HCT116 (cell line): ENCODE results near the gene MCM9. TPM values are rescaled to one million over a fixed set of nuclear protein-coding genes. Genes with fewer than 3 reads are reported as not detected.

ENCODE experiments used
- ATAC-seq: fragments of 200-7000 bp; cut with Tn5 transposase; 2 replicates; pipeline ENCODE4 v1.9.1; 2020; ENCODE audit warnings: mild to moderate bottlenecking, moderate library complexity
- BruUV-seq: library from RNA; stranded (reverse); fragments of 400-500 nt; replicated peaks from 2 replicates; lab custom pipeline; 2021; lab: Mats Ljungman, UMichigan
- CTCF ChIA-PET: fragments of 300-600 bp; sonication (Branson Sonifier 250); formaldehyde crosslinking; loops from one replicate; lab custom pipeline; 2021; ENCODE audit warnings: antibody characterized with exemption; lab: Charles Lee
- POLR2A ChIA-PET: fragments of 300-600, 350-600 bp; sonication (Branson Sonifier 250); formaldehyde crosslinking; loops from one replicate; lab custom pipeline; 2021; ENCODE audit warnings: antibody characterized with exemption; lab: Charles Lee
- RAD21 ChIA-PET, 2 experiments: fragments of 300-600 bp; sonication (Branson Sonifier 250); formaldehyde crosslinking; loops; one replicate each; lab custom pipeline; 2023; ENCODE audit warnings: low total read pairs in 2 of 2; ENCODE audit not compliant: uncharacterized antibody in 2 of 2, unreplicated experiment in 2 of 2, low non-redundant PET in 1 of 2; lab: Charles Lee
- DNase-seq: peaks from one replicate; pipeline ENCODE4 v3.0.0-alpha.2; 2010; ENCODE audit warnings: low read depth, low spot score
- H2AFZ ChIP-seq: fragments of 200-600 bp; shearing (Covaris generic), sonication (generic); 2 replicates; pipeline ENCODE4 v1.6.1; 2017; ENCODE audit warnings: low read depth, mixed run types, mixed read lengths, antibody characterized with exemption, low read length; ENCODE audit not compliant: poor library complexity, severe bottlenecking
- H3K27ac ChIP-seq: 2 replicates; pipeline ENCODE4 v1.5.1; 2012; ENCODE audit warnings: low read depth, low read length
- H3K27me3 ChIP-seq: fragments of 200-600 bp; sonication (generic); 2 replicates; pipeline ENCODE4 v1.6.1; 2016; ENCODE audit warnings: mixed run types, low read length, mixed read lengths; ENCODE audit not compliant: insufficient read depth
- H3K36me3 ChIP-seq, 2 experiments: fragments of 200-500 bp in 1 of 2; fragments of 200-600 bp in 1 of 2; sonication (Bioruptor generic) in 1 of 2; sonication (generic) in 1 of 2; 2 replicates each; pipeline versions ENCODE4 v1.5.1 to v1.6.1; 2014 to 2016; ENCODE audit warnings: low read length in 2 of 2, inconsistent platforms in 1 of 2, mixed read lengths in 1 of 2, mixed run types in 1 of 2; ENCODE audit not compliant: insufficient read depth in 2 of 2, control insufficient read depth in 1 of 2
- H3K4me1 ChIP-seq, 2 experiments: fragments of 200-600 bp in 1 of 2; sonication (generic) in 1 of 2; 2 replicates each; pipeline versions ENCODE4 v1.5.1 to v1.6.1; 2012 to 2017; ENCODE audit warnings: low read length in 2 of 2, inconsistent platforms in 1 of 2, mild to moderate bottlenecking in 1 of 2, mixed read lengths in 1 of 2, mixed run types in 1 of 2, moderate library complexity in 1 of 2; ENCODE audit not compliant: insufficient read depth in 2 of 2, control insufficient read depth in 1 of 2
- H3K4me2 ChIP-seq: fragments of 200-600 bp; sonication (generic); 2 replicates; pipeline ENCODE4 v1.6.1; 2017; ENCODE audit warnings: mixed run types, low read length, mixed read lengths
- H3K4me3 ChIP-seq, 2 experiments: fragments of 200-600 bp in 1 of 2; sonication (generic) in 1 of 2; replicated peaks in 1 of 2; 2 replicates each; pipeline ENCODE4 v1.5.1; 2011 to 2016; ENCODE audit warnings: low read length in 2 of 2, control low read depth in 1 of 2, low read depth in 1 of 2, mild to moderate bottlenecking in 1 of 2, mixed read lengths in 1 of 2, mixed run types in 1 of 2
- H3K79me2 ChIP-seq: fragments of 200-600 bp; sonication (generic); 2 replicates; pipeline ENCODE4 v1.6.1; 2017; ENCODE audit warnings: mild to moderate bottlenecking, mixed run types, low read length, moderate library complexity, mixed read lengths; ENCODE audit not compliant: insufficient read depth
- H3K9ac ChIP-seq: fragments of 200-600 bp; sonication (generic); 2 replicates; pipeline ENCODE4 v1.6.1; 2016; ENCODE audit warnings: low read length, mixed read lengths
- H3K9me2 ChIP-seq: fragments of 200-600 bp; sonication (generic), shearing (Covaris generic); 2 replicates; pipeline ENCODE4 v1.6.1; 2017; ENCODE audit warnings: mixed run types, mild to moderate bottlenecking, moderate library complexity; ENCODE audit not compliant: insufficient read depth
- H3K9me3 ChIP-seq, 2 experiments: fragments of 200-500 bp in 1 of 2; fragments of 200-600 bp in 1 of 2; sonication (Bioruptor generic) in 1 of 2; sonication (generic) in 1 of 2; 2 replicates each; pipeline ENCODE4 v1.6.1; 2014 to 2017; ENCODE audit warnings: low read length in 2 of 2, mixed read lengths in 2 of 2, inconsistent platforms in 1 of 2, low read depth in 1 of 2, mild to moderate bottlenecking in 1 of 2, mixed run types in 1 of 2, moderate library complexity in 1 of 2; ENCODE audit not compliant: control insufficient read depth in 1 of 2, insufficient read depth in 1 of 2
- H4K20me1 ChIP-seq: fragments of 200-600 bp; sonication (generic), shearing (Covaris generic); 2 replicates; pipeline ENCODE4 v1.6.1; 2017; ENCODE audit warnings: mixed run types, mild to moderate bottlenecking, moderate library complexity; ENCODE audit not compliant: insufficient read depth
- ATF3 ChIP-seq: IDR thresholded peaks from 2 replicates; pipeline ENCODE4 v1.6.1; 2012
- CBX3 ChIP-seq: IDR thresholded peaks from 2 replicates; pipeline ENCODE4 v1.6.1; 2012; ENCODE audit warnings: low read depth
- EGR1 ChIP-seq: IDR thresholded peaks from 2 replicates; pipeline ENCODE4 v1.6.1; 2012; ENCODE audit warnings: low read depth
- ELF1 ChIP-seq: IDR thresholded peaks from 2 replicates; pipeline ENCODE4 v1.6.1; 2012; ENCODE audit warnings: low read depth, borderline replicate concordance
- FOSL1 ChIP-seq: IDR thresholded peaks from 2 replicates; pipeline ENCODE4 v1.6.1; 2012; ENCODE audit warnings: low read depth
- JUND ChIP-seq: IDR thresholded peaks from 2 replicates; pipeline ENCODE4 v1.6.1; 2012
- MAX ChIP-seq: IDR thresholded peaks from 2 replicates; pipeline ENCODE4 v1.6.1; 2012
- POLR2AphosphoS5 ChIP-seq: IDR thresholded peaks from 2 replicates; pipeline ENCODE4 v1.6.1; 2011; ENCODE audit warnings: mild to moderate bottlenecking, low read depth, low read length, moderate library complexity
- SIN3A ChIP-seq: IDR thresholded peaks from 2 replicates; pipeline ENCODE4 v1.6.1; 2012; ENCODE audit warnings: low read depth
- SP1 ChIP-seq: IDR thresholded peaks from 2 replicates; pipeline ENCODE4 v1.6.1; 2012; ENCODE audit warnings: low read depth
- TCF7L2 ChIP-seq: IDR thresholded peaks from 2 replicates; pipeline ENCODE4 v1.7.0; 2011; ENCODE audit warnings: borderline replicate concordance, inconsistent platforms; ENCODE audit not compliant: insufficient read depth, insufficient read length; ENCODE audit errors: extremely low read depth
- YY1 ChIP-seq: IDR thresholded peaks from 2 replicates; pipeline ENCODE4 v1.6.1; 2011; ENCODE audit warnings: low read length, low read depth, moderate library complexity, mild to moderate bottlenecking; ENCODE audit not compliant: insufficient replicate concordance; ENCODE audit errors: extremely low read depth
- ZBTB33 ChIP-seq: IDR thresholded peaks from 2 replicates; pipeline ENCODE4 v1.6.1; 2011; ENCODE audit warnings: mild to moderate bottlenecking, low read length, moderate library complexity; ENCODE audit not compliant: insufficient replicate concordance; ENCODE audit errors: extremely low read depth
- ZFX ChIP-seq: fragments of 450-650 bp; IDR thresholded peaks from 2 replicates; pipeline ENCODE4 v1.6.1; 2017
- intact Hi-C: fragments of 100-400 bp; cut with micrococcal nuclease; formaldehyde crosslinking; loops from 2 replicates; pipeline ENCODE4 v1.10.0; 2022
- total RNA-seq: library from RNA; stranded (reverse); gene quantifications from one replicate; pipeline ENCODE4 v1.2.1, GENCODE V29; 2021; ENCODE audit not compliant: unreplicated experiment
- TF ChIP-seq, protein P1 (sequence below), 3 experiments: fragments of 200-600 bp in 1 of 3; sonication (generic) in 1 of 3; IDR thresholded peaks in 2 of 3; conservative IDR thresholded peaks in 1 of 3; 2 replicates each; pipeline ENCODE4 v1.5.1; 2012 to 2017; ENCODE audit warnings: low read depth in 2 of 3, low read length in 2 of 3, antibody characterized with exemption in 1 of 3, borderline replicate concordance in 1 of 3, control low read depth in 1 of 3, mild to moderate bottlenecking in 1 of 3, mixed read lengths in 1 of 3, mixed run types in 1 of 3, moderate library complexity in 1 of 3; ENCODE audit not compliant: insufficient read depth in 1 of 3
- TF ChIP-seq, protein P2 (sequence below): IDR thresholded peaks from 2 replicates; pipeline ENCODE4 v1.6.1; 2012; ENCODE audit warnings: low read depth

Gene MCM9
- total RNA-seq, 1 experiment from 2014 or later, result 13.6 TPM

GRCh38 chr6:118813775-118814174 lies 121.2 kb downstream of the MCM9 start:
- Histone ChIP-seq H4K20me1 (no peaks in the 10 kb centered on the region), H3K27me3 (no peaks in the 10 kb centered on the region), H3K36me3 (no peaks in the 10 kb centered on the region; a peak in 1 of 4 replicates), H3K4me2 (no peak overlapping the region), H3K4me3 (no peak overlapping the region), H3K4me1 (no peaks in the 10 kb centered on the region), H3K79me2 (no peaks in the 10 kb centered on the region), H3K27ac (no peak overlapping the region), H3K9me3 (no peaks in the 10 kb centered on the region), H3K9me2 (no peaks in the 10 kb centered on the region), H2AFZ (no peak overlapping the region), H3K9ac (no peak overlapping the region)
- no TSS peak for BruUV-seq
- intact Hi-C loops, result no loop called here
- ChIA-PET POLR2A (no interaction called here), CTCF (no interaction called here), RAD21 (no interaction called here)
- ATAC-seq (no peak), DNase-seq (no peak)
- TF ChIP-seq ZFX, result no peak
- no peak for TF ChIP-seq FOSL1
- no peak for TF ChIP-seq YY1
- TF ChIP-seq MAX, result no peak
- no peak for TF ChIP-seq ZBTB33
- TF ChIP-seq ATF3, result no peak
- no peak for TF ChIP-seq SP1
- no peak for TF ChIP-seq EGR1
- no peak for TF ChIP-seq CBX3
- TF ChIP-seq JUND, result no peak
- TF ChIP-seq ELF1, result no peak
- no peak for TF ChIP-seq TCF7L2
- TF ChIP-seq SIN3A, result no peak
- TF ChIP-seq, protein P1, sequence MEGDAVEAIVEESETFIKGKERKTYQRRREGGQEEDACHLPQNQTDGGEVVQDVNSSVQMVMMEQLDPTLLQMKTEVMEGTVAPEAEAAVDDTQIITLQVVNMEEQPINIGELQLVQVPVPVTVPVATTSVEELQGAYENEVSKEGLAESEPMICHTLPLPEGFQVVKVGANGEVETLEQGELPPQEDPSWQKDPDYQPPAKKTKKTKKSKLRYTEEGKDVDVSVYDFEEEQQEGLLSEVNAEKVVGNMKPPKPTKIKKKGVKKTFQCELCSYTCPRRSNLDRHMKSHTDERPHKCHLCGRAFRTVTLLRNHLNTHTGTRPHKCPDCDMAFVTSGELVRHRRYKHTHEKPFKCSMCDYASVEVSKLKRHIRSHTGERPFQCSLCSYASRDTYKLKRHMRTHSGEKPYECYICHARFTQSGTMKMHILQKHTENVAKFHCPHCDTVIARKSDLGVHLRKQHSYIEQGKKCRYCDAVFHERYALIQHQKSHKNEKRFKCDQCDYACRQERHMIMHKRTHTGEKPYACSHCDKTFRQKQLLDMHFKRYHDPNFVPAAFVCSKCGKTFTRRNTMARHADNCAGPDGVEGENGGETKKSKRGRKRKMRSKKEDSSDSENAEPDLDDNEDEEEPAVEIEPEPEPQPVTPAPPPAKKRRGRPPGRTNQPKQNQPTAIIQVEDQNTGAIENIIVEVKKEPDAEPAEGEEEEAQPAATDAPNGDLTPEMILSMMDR (IDR thresholded peaks at IDR 0.05 in 2 of 3, conservative IDR thresholded peaks at IDR 0.05 in 1 of 3; ENCODE audit: borderline replicate concordance in 1 of 3, insufficient read depth in 1 of 3, low read depth in 2 of 3, low read length in 2 of 3), result no peak
- TF ChIP-seq POLR2AphosphoS5, result no peak
- TF ChIP-seq, protein P2, sequence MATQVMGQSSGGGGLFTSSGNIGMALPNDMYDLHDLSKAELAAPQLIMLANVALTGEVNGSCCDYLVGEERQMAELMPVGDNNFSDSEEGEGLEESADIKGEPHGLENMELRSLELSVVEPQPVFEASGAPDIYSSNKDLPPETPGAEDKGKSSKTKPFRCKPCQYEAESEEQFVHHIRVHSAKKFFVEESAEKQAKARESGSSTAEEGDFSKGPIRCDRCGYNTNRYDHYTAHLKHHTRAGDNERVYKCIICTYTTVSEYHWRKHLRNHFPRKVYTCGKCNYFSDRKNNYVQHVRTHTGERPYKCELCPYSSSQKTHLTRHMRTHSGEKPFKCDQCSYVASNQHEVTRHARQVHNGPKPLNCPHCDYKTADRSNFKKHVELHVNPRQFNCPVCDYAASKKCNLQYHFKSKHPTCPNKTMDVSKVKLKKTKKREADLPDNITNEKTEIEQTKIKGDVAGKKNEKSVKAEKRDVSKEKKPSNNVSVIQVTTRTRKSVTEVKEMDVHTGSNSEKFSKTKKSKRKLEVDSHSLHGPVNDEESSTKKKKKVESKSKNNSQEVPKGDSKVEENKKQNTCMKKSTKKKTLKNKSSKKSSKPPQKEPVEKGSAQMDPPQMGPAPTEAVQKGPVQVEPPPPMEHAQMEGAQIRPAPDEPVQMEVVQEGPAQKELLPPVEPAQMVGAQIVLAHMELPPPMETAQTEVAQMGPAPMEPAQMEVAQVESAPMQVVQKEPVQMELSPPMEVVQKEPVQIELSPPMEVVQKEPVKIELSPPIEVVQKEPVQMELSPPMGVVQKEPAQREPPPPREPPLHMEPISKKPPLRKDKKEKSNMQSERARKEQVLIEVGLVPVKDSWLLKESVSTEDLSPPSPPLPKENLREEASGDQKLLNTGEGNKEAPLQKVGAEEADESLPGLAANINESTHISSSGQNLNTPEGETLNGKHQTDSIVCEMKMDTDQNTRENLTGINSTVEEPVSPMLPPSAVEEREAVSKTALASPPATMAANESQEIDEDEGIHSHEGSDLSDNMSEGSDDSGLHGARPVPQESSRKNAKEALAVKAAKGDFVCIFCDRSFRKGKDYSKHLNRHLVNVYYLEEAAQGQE, result no peak
